DND-41 (cell line): ENCODE data around the gene SPNS3.

ENCODE experiments used
- CTCF ChIP-seq: IDR thresholded peaks from 2 replicates; pipeline ENCODE4 v1.5.1; 2012; ENCODE audit warnings: borderline replicate concordance, low read length, moderate library complexity, mild to moderate bottlenecking; ENCODE audit not compliant: poor library complexity, severe bottlenecking; ENCODE audit errors: extremely low read depth
- EZH2 ChIP-seq: IDR thresholded peaks from 3 replicates; pipeline ENCODE4 v1.6.1; 2012; ENCODE audit warnings: borderline replicate concordance, low read depth, mild to moderate bottlenecking, moderate library complexity, low read length, inconsistent platforms; ENCODE audit not compliant: severe bottlenecking

- no peak for TF ChIP-seq CTCF
- TF ChIP-seq EZH2 = no peak
Observed at GRCh38 chr17:4506892-4507291, 73.2 kb downstream of the SPNS3 start.
